ENCODE results near the gene TPST1.

DNA sequence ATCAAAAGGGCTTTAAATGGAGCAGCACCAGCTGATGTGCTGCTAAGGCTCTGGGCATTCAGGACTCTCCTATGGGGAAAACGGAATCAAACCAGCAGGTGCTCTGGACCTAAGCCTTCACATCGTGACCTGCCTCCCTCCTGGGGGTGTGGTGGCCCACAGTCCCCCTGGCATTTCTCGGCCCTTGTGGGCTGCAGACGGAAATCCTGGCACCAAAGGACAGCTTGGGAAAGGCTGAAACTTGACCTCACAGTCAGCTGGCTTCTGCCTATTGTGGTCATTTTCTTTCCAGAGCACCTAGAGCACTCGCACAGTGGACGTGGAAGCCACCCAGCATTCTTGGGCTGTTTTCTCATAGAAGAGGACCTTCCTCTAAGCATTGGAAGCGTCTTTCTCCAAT is 74.8 kb downstream of the TPST1 start:
- TF ChIP-seq, protein P1, sequence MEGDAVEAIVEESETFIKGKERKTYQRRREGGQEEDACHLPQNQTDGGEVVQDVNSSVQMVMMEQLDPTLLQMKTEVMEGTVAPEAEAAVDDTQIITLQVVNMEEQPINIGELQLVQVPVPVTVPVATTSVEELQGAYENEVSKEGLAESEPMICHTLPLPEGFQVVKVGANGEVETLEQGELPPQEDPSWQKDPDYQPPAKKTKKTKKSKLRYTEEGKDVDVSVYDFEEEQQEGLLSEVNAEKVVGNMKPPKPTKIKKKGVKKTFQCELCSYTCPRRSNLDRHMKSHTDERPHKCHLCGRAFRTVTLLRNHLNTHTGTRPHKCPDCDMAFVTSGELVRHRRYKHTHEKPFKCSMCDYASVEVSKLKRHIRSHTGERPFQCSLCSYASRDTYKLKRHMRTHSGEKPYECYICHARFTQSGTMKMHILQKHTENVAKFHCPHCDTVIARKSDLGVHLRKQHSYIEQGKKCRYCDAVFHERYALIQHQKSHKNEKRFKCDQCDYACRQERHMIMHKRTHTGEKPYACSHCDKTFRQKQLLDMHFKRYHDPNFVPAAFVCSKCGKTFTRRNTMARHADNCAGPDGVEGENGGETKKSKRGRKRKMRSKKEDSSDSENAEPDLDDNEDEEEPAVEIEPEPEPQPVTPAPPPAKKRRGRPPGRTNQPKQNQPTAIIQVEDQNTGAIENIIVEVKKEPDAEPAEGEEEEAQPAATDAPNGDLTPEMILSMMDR (IDR thresholded peaks at IDR 0.05), result no peak
- no peak for TF ChIP-seq POLR2AphosphoS5 (IDR thresholded peaks at IDR 0.05; ENCODE audit: low read depth, low read length)
